Gastrocnemius medialis (tissue), 4 donors: ENCODE data around the gene SYT5.

ENCODE experiments used
- CTCF ChIP-seq, 5 experiments: fragments of 450-650 bp in 3 of 5; fragments of 200-600 bp in 2 of 5; sonication (generic) in 2 of 5; IDR thresholded peaks in 4 of 5; conservative IDR thresholded peaks in 1 of 5; 1 replicate in 4 of 5; 2 replicates in 1 of 5; pipeline ENCODE4 v1.5.1; 2016 to 2019; ENCODE audit warnings: antibody characterized with exemption in 5 of 5, mild to moderate bottlenecking in 3 of 5, moderate library complexity in 3 of 5
- POLR2A ChIP-seq, 2 donors: fragments of 450-650 bp; IDR thresholded peaks; one replicate each; pipeline ENCODE4 v1.6.1; 2017; ENCODE audit warnings: antibody characterized with exemption in 2 of 2, mild to moderate bottlenecking in 2 of 2, moderate library complexity in 2 of 2

DNA sequence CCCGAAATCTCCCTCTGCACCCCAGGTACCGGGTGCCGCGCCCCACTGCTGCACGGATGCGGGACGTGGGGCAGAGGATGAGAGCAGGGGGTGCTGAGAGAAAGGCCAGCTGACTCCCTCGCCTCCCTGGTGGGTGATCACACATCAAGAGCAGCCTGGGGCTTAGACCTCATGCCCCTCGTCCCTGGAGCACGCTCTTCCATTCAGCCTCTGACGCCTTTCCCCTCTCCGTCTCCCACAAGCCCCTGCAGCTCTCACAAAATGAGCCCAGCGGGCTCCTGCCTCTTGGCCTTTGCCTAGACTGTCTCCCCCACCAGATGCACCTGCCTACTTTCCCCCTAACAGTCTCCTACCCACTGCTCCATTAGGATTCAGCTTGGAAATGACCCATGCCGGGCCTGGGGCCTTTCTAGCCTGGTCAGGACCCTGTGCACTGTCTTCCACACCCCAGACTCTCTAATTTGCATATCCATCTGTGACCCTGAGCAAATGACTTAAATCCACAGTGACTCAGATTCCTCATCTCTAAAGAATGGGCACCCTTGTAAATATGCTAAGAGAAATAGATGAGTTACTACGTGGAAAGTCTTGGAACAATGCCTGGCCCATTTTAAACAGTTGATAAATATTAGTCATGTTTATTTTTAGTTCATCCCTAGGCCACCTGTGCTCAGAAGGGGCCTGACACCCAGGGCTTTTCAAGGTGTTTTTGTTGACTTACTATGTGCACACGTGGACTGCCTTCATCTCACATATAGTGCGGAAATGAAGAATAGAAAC lies 29.8 kb upstream of the SYT5 start:
- TF ChIP-seq CTCF (IDR thresholded peaks at IDR 0.05 in 4 of 5, conservative IDR thresholded peaks at IDR 0.05 in 1 of 5) (no peak), POLR2A (IDR thresholded peaks at IDR 0.05) (no peak)
